Measurements from ENCODE around the gene ZYG11A.

The ZYG11A gene

GRCh38 chr1:52877554-52877953, 35.0 kb downstream of the ZYG11A start:
- H3K9me3 ChIP-seq: peaks cover 6% of the 10 kb centered on the region; the same call in 1 of the 2 replicates
- no peak overlapping the region for H3K4me3 ChIP-seq
- no peaks in the 10 kb centered on the region for H3K4me1 ChIP-seq
- no peak for TF ChIP-seq Cebpa-rat (IDR thresholded peaks at IDR 0.05)
- H3K27ac ChIP-seq: no peak overlapping the region
- no peaks in the 10 kb centered on the region for H3K36me3 ChIP-seq
- no peak overlapping the region for H3K4me2 ChIP-seq
- H4K20me1 ChIP-seq: no peaks in the 10 kb centered on the region
- H3K27me3 ChIP-seq: no peaks in the 10 kb centered on the region
- no peak overlapping the region for H3K9ac ChIP-seq

GRCh38 chr1:52880206-52880605, 37.6 kb downstream of the ZYG11A start:
- H3K27me3 ChIP-seq: no peaks in the 10 kb centered on the region
- H3K4me2 ChIP-seq: no peak overlapping the region
- TF ChIP-seq Cebpa-rat (IDR thresholded peaks at IDR 0.05): no peak
- H3K9me3 ChIP-seq: peaks cover 19% of the 10 kb centered on the region
- no peak overlapping the region for H3K27ac ChIP-seq
- no peak overlapping the region for H3K4me3 ChIP-seq
- no peaks in the 10 kb centered on the region for H4K20me1 ChIP-seq
- H3K36me3 ChIP-seq: no peaks in the 10 kb centered on the region
- H3K9ac ChIP-seq: no peak overlapping the region
- no peaks in the 10 kb centered on the region for H3K4me1 ChIP-seq

- Histone ChIP-seq H3K4me3 (no peak overlapping the region), H3K27ac (no peak overlapping the region), H3K4me1 (no peaks in the 10 kb centered on the region), H3K4me2 (no peak overlapping the region), H4K20me1 (no peaks in the 10 kb centered on the region), H3K36me3 (no peaks in the 10 kb centered on the region), H3K9me3 (peaks cover 13% of the 10 kb centered on the region), H3K9ac (no peak overlapping the region), H3K27me3 (no peaks in the 10 kb centered on the region)
- TF ChIP-seq Cebpa-rat (IDR thresholded peaks at IDR 0.05): no peak
These were observed 44.9 kb downstream of the ZYG11A start for GRCh38 chr1:52887483-52887882.

- no peaks in the 10 kb centered on the region for H3K27me3 ChIP-seq
- no peaks in the 10 kb centered on the region for H3K9me3 ChIP-seq
- H3K27ac ChIP-seq: no peak overlapping the region
- H3K9ac ChIP-seq: no peak overlapping the region
- no peak overlapping the region for H3K4me2 ChIP-seq
- no peak overlapping the region for H3K4me3 ChIP-seq
- no peaks in the 10 kb centered on the region for H3K4me1 ChIP-seq
- no peaks in the 10 kb centered on the region for H3K36me3 ChIP-seq
- H4K20me1 ChIP-seq: no peaks in the 10 kb centered on the region
- TF ChIP-seq Cebpa-rat (IDR thresholded peaks at IDR 0.05): no peak
These were observed 50.1 kb downstream of the ZYG11A start for GRCh38 chr1:52892424-52893215.

- no peak overlapping the region for H3K27ac ChIP-seq
- H3K4me1 ChIP-seq: no peaks in the 10 kb centered on the region
- H3K4me3 ChIP-seq: no peak overlapping the region
- H4K20me1 ChIP-seq: no peaks in the 10 kb centered on the region
- no peaks in the 10 kb centered on the region for H3K36me3 ChIP-seq
- TF ChIP-seq Cebpa-rat (IDR thresholded peaks at IDR 0.05): no peak
- no peaks in the 10 kb centered on the region for H3K9me3 ChIP-seq
- no peak overlapping the region for H3K9ac ChIP-seq
- no peaks in the 10 kb centered on the region for H3K27me3 ChIP-seq
- H3K4me2 ChIP-seq: no peak overlapping the region
These were observed 56.9 kb downstream of the ZYG11A start for GRCh38 chr1:52899445-52899894.

GRCh38 chr1:52900402-52900801, 57.8 kb downstream of the ZYG11A start:
- no peaks in the 10 kb centered on the region for H3K27me3 ChIP-seq
- no peaks in the 10 kb centered on the region for H3K9me3 ChIP-seq
- H3K4me3 ChIP-seq: no peak overlapping the region
- no peaks in the 10 kb centered on the region for H4K20me1 ChIP-seq
- H3K36me3 ChIP-seq: no peaks in the 10 kb centered on the region
- H3K27ac ChIP-seq: no peak overlapping the region
- TF ChIP-seq Cebpa-rat (IDR thresholded peaks at IDR 0.05): no peak
- no peak overlapping the region for H3K4me2 ChIP-seq
- peaks cover 9% of the 10 kb centered on the region for H3K4me1 ChIP-seq
- no peak overlapping the region for H3K9ac ChIP-seq

GRCh38 chr1:52901384-52901783, 58.8 kb downstream of the ZYG11A start:
- TF ChIP-seq Cebpa-rat (IDR thresholded peaks at IDR 0.05): no peak
- H3K9ac ChIP-seq: no peak overlapping the region
- H3K4me1 ChIP-seq: peaks cover 10% of the 10 kb centered on the region
- H3K4me3 ChIP-seq: no peak overlapping the region
- no peaks in the 10 kb centered on the region for H3K36me3 ChIP-seq
- no peak overlapping the region for H3K27ac ChIP-seq
- no peaks in the 10 kb centered on the region for H3K9me3 ChIP-seq
- no peaks in the 10 kb centered on the region for H4K20me1 ChIP-seq
- H3K4me2 ChIP-seq: no peak overlapping the region
- no peaks in the 10 kb centered on the region for H3K27me3 ChIP-seq

GRCh38 chr1:52904208-52904926, 61.8 kb downstream of the ZYG11A start:
- H3K4me1 ChIP-seq: peaks cover 10% of the 10 kb centered on the region
- H3K4me2 ChIP-seq: no peak overlapping the region

GRCh38 chr1:52904927-52905698, 62.6 kb downstream of the ZYG11A start:
- no peaks in the 10 kb centered on the region for H3K36me3 ChIP-seq
- H3K9ac ChIP-seq: no peak overlapping the region
- H4K20me1 ChIP-seq: no peaks in the 10 kb centered on the region
- no peak overlapping the region for H3K4me2 ChIP-seq
- H3K4me1 ChIP-seq: peaks cover 10% of the 10 kb centered on the region
- no peak overlapping the region for H3K4me3 ChIP-seq
- H3K27me3 ChIP-seq: no peaks in the 10 kb centered on the region
- H3K27ac ChIP-seq: 0 out of 2 replicates have a peak overlapping the region, but pooled peaks have one; percentile 38
- H3K9me3 ChIP-seq: no peaks in the 10 kb centered on the region
- no peak for TF ChIP-seq Cebpa-rat (IDR thresholded peaks at IDR 0.05)

More at GRCh38 chr1:52904208-52904926, 61.8 kb downstream of the ZYG11A start:
- Histone ChIP-seq H3K36me3 (no peaks in the 10 kb centered on the region), H3K9ac (no peak overlapping the region), H3K4me3 (no peak overlapping the region), H3K27me3 (no peaks in the 10 kb centered on the region), H3K27ac (no peak overlapping the region), H3K9me3 (no peaks in the 10 kb centered on the region), H4K20me1 (no peaks in the 10 kb centered on the region)
- no peak for TF ChIP-seq Cebpa-rat (IDR thresholded peaks at IDR 0.05)
